Sigmoid colon (tissue), 4 donors: ENCODE data around the gene DCAF12.

ENCODE experiments used
- POLR2AphosphoS5 ChIP-seq, 4 donors: sonication (generic); formaldehyde crosslinking; IDR thresholded peaks; one replicate each; pipeline ENCODE4 v1.6.1; 2017; ENCODE audit warnings: antibody characterized with exemption in 4 of 4
- TF ChIP-seq, protein P1 (sequence below), 4 experiments: fragments of 450-650 bp in 3 of 4; fragments of 200-600 bp in 1 of 4; IDR thresholded peaks; one replicate each; pipeline ENCODE4 v1.5.1; 2016 to 2019; ENCODE audit warnings: antibody characterized with exemption in 4 of 4, mild to moderate bottlenecking in 3 of 4, moderate library complexity in 2 of 4

- TF ChIP-seq, protein P1, sequence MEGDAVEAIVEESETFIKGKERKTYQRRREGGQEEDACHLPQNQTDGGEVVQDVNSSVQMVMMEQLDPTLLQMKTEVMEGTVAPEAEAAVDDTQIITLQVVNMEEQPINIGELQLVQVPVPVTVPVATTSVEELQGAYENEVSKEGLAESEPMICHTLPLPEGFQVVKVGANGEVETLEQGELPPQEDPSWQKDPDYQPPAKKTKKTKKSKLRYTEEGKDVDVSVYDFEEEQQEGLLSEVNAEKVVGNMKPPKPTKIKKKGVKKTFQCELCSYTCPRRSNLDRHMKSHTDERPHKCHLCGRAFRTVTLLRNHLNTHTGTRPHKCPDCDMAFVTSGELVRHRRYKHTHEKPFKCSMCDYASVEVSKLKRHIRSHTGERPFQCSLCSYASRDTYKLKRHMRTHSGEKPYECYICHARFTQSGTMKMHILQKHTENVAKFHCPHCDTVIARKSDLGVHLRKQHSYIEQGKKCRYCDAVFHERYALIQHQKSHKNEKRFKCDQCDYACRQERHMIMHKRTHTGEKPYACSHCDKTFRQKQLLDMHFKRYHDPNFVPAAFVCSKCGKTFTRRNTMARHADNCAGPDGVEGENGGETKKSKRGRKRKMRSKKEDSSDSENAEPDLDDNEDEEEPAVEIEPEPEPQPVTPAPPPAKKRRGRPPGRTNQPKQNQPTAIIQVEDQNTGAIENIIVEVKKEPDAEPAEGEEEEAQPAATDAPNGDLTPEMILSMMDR (IDR thresholded peaks at IDR 0.05): no peak
- no peak for TF ChIP-seq POLR2AphosphoS5 (IDR thresholded peaks at IDR 0.05)
These were observed 794 bp upstream of the DCAF12 start for GRCh38 chr9:34127035-34127948.
